GM18873 (cell line): Measurements from ENCODE around the gene UBTD2.

ENCODE experiments used
- ATAC-seq: cut with Tn5 transposase; IDR thresholded peaks from one replicate; pipeline ENCODE4 v1.9.1; 2021; ENCODE audit warnings: mild to moderate bottlenecking, moderate library complexity, moderate number of reproducible peaks; ENCODE audit not compliant: unreplicated experiment, low FRiP score

UBTD2 gene

GRCh38 chr5:172177176-172177575, 106.4 kb downstream of the UBTD2 start:
- ATAC-seq = no peak

- peak; percentile 57 for ATAC-seq
Measured at GRCh38 chr5:172175263-172175719, 108.3 kb downstream of the UBTD2 start.

- no peak for ATAC-seq
Measured at GRCh38 chr5:172173564-172174153, 109.9 kb downstream of the UBTD2 start.

- no peak for ATAC-seq
Measured at GRCh38 chr5:172172912-172173563, 110.5 kb downstream of the UBTD2 start.

- no peak for ATAC-seq
Measured at GRCh38 chr5:172171118-172171517, 112.4 kb downstream of the UBTD2 start.

GRCh38 chr5:172170251-172170701, 113.3 kb downstream of the UBTD2 start:
- no peak for ATAC-seq

- no peak for ATAC-seq
Measured at GRCh38 chr5:172169216-172169615, 114.3 kb downstream of the UBTD2 start.

- ATAC-seq = no peak
Measured at GRCh38 chr5:172168311-172168710, 115.3 kb downstream of the UBTD2 start.

GRCh38 chr5:172167895-172168294, 115.7 kb downstream of the UBTD2 start:
- ATAC-seq = no peak

- ATAC-seq = no peak
Measured at GRCh38 chr5:172166030-172166826, 117.3 kb downstream of the UBTD2 start.

- no peak for ATAC-seq
Measured at GRCh38 chr5:172165465-172165864, 118.1 kb downstream of the UBTD2 start.

- ATAC-seq = no peak
Measured at GRCh38 chr5:172164769-172165212, 118.8 kb downstream of the UBTD2 start.

- ATAC-seq = no peak
Measured at GRCh38 chr5:172163346-172163745, 120.2 kb downstream of the UBTD2 start.

- no peak for ATAC-seq
Measured at GRCh38 chr5:172162987-172163343, 120.6 kb downstream of the UBTD2 start.

GRCh38 chr5:172162323-172162986, 121.1 kb downstream of the UBTD2 start:
- no peak for ATAC-seq

GRCh38 chr5:172160506-172160905, 123.1 kb downstream of the UBTD2 start:
- ATAC-seq = no peak
